Lower leg skin (tissue), 4 donors: ENCODE data around the gene FMO3. TPM values are rescaled to one million over a fixed set of nuclear protein-coding genes. Genes with fewer than 3 reads are reported as not detected.

ENCODE experiments used
- DNase-seq, 2 donors: peaks; one replicate each; pipeline ENCODE4 v3.0.0-alpha.2; 2019; ENCODE audit warnings: low spot score in 2 of 2
- H3K4me3 ChIP-seq: fragments of 200-600 bp; sonication (generic); 2 replicates; pipeline ENCODE4 v1.5.1; 2017; ENCODE audit warnings: mild to moderate bottlenecking, low read depth; ENCODE audit not compliant: poor library complexity, severe bottlenecking
- POLR2A ChIP-seq, 2 donors: fragments of 450-650 bp; IDR thresholded peaks; one replicate each; pipeline ENCODE4 v1.6.1; 2016 to 2017; ENCODE audit warnings: antibody characterized with exemption in 2 of 2, mild to moderate bottlenecking in 1 of 2, moderate library complexity in 1 of 2
- WGBS, 2 donors: methylation state at CpG; one replicate each; pipeline ENCODE4 v1.1.5; 2018; 5-methylcytosine and 5-hydroxymethylcytosine counted together
- intact Hi-C: fragments of 100-400 bp; cut with DNase I; formaldehyde crosslinking; loops from one replicate; pipeline ENCODE4 v1.15.0; 2023; ENCODE audit warnings: low total_unique reads
- total RNA-seq, 4 donors: library from RNA; depleted of rRNA; stranded (reverse); fragments of >200 nt; gene quantifications; one replicate each; pipeline ENCODE4 v1.1.0, GENCODE V29; 2016
- TF ChIP-seq, protein P1 (sequence below), 3 donors: fragments of 450-650 bp; IDR thresholded peaks; one replicate each; pipeline ENCODE4 v1.5.1; 2016; ENCODE audit warnings: antibody characterized with exemption in 3 of 3, mild to moderate bottlenecking in 3 of 3, moderate library complexity in 2 of 3

The FMO3 gene
- total RNA-seq, 4 donors from 2014 or later = 0.84 to 3.2 (median 2.1) TPM

- WGBS, 2 donors = 90 to 91% methylated on average over 7 of the region's 7 CpGs
- TF ChIP-seq POLR2A (IDR thresholded peaks at IDR 0.05) = no peak
- TF ChIP-seq, protein P1, sequence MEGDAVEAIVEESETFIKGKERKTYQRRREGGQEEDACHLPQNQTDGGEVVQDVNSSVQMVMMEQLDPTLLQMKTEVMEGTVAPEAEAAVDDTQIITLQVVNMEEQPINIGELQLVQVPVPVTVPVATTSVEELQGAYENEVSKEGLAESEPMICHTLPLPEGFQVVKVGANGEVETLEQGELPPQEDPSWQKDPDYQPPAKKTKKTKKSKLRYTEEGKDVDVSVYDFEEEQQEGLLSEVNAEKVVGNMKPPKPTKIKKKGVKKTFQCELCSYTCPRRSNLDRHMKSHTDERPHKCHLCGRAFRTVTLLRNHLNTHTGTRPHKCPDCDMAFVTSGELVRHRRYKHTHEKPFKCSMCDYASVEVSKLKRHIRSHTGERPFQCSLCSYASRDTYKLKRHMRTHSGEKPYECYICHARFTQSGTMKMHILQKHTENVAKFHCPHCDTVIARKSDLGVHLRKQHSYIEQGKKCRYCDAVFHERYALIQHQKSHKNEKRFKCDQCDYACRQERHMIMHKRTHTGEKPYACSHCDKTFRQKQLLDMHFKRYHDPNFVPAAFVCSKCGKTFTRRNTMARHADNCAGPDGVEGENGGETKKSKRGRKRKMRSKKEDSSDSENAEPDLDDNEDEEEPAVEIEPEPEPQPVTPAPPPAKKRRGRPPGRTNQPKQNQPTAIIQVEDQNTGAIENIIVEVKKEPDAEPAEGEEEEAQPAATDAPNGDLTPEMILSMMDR (IDR thresholded peaks at IDR 0.05) = no peak
- intact Hi-C loops = no loop called here
- H3K4me3 ChIP-seq = no peak overlapping the region
- DNase-seq = no peak
Measured at GRCh38 chr1:171109966-171110365, 19.3 kb downstream of the FMO3 start.

- no peak for DNase-seq
- intact Hi-C loops = no loop called here
- no peak overlapping the region for H3K4me3 ChIP-seq
- TF ChIP-seq, protein P1 (IDR thresholded peaks at IDR 0.05) = no peak
- no peak for TF ChIP-seq POLR2A (IDR thresholded peaks at IDR 0.05)
- WGBS, 2 donors = 59 to 65% methylated on average over 7 of the region's 7 CpGs
Measured at GRCh38 chr1:171110621-171111326, 20.1 kb downstream of the FMO3 start.

GRCh38 chr1:171112119-171112518, 21.4 kb downstream of the FMO3 start:
- intact Hi-C loops = no loop called here
- H3K4me3 ChIP-seq = no peak overlapping the region
- WGBS, 2 donors = 88 to 90% methylated on average over 3 of the region's 3 CpGs
- DNase-seq = no peak
- no peak for TF ChIP-seq POLR2A (IDR thresholded peaks at IDR 0.05)
- TF ChIP-seq, protein P1 (IDR thresholded peaks at IDR 0.05) = no peak

DNA sequence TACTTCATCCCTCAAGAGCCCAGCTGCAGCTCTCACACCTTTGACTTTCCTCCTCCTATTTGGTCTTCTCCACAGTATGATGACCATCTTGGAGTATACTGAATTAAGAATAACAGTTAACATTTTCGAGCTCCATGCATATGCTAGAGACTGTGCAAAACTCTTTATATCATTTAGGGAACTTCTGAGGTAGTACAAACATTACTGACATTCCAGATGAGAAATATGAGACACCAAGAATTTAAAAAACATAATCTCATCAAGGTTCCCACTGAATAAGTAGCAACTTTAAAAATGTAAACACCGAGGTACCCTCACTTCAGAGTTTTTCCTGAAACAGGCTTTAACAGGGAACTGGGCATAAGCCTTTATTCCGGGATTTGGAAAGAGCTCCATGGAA, 22.7 kb downstream of the FMO3 start:
- no peak overlapping the region for H3K4me3 ChIP-seq
- 74 to 84% methylated on average over 3 of the region's 3 CpGs for WGBS, 2 donors
- TF ChIP-seq POLR2A (IDR thresholded peaks at IDR 0.05) = no peak
- TF ChIP-seq, protein P1 (IDR thresholded peaks at IDR 0.05) = no peak
- intact Hi-C loops = no loop called here
- no peak for DNase-seq

DNA sequence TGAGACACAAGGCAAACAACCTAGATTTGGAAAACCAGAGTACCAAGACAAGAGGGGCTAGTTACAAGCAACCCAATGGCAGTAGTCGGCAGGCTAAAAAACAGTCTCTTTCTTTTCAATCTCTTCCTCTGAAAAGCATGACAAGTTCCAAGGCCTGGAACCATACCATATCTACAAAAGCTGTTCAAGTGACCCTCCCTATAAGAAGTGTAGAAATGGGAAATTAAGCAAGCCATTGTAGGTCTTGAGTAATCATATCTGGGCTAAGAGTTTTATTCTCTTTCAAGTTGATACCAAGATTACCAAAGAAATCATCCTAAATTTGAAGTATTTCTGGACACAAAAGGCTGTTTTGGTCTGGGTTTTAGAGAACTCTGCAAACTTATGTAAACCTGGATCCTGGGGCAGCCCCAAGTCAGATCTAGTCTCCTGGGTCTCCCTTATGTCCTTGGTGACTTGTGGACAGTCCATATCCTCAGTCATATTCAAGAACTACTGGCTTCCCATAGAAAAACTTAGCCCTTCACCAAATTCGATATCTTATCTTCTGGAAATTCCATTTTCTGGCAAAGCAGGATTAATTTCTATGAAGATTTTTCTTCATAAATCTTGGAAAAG, 24.7 kb downstream of the FMO3 start:
- WGBS, 2 donors = 80 to 83% methylated on average over 2 of the region's 2 CpGs
- DNase-seq = no peak
- intact Hi-C loops = no loop called here
- no peak for TF ChIP-seq POLR2A (IDR thresholded peaks at IDR 0.05)
- TF ChIP-seq, protein P1 (IDR thresholded peaks at IDR 0.05) = no peak
- no peak overlapping the region for H3K4me3 ChIP-seq
